Right renal pelvis (tissue), 4 donors: Measurements from ENCODE around the gene LGALS3BP. TPM values are rescaled to one million over a fixed set of nuclear protein-coding genes. Genes with fewer than 3 reads are reported as not detected.
"Not testable (repeated sequence)": the region's sequence is repeated elsewhere in the genome, so short reads cannot be mapped to it uniquely, and the experiment has no call there.

ENCODE experiments used
- DNase-seq, 4 donors: peaks; one replicate each; pipeline ENCODE4 v3.0.0-alpha.2; 2013; ENCODE audit warnings: low read depth in 4 of 4, low spot score in 3 of 4, missing footprints in 1 of 4
- polyA plus RNA-seq, 4 donors: library from polyadenylated mRNA; unstranded; fragments of 120-200 nt; gene quantifications; one replicate each; pipeline ENCODE4 v1.2.1, GENCODE V29; 2013; ENCODE audit not compliant: insufficient read length in 4 of 4

LGALS3BP gene, protein sequence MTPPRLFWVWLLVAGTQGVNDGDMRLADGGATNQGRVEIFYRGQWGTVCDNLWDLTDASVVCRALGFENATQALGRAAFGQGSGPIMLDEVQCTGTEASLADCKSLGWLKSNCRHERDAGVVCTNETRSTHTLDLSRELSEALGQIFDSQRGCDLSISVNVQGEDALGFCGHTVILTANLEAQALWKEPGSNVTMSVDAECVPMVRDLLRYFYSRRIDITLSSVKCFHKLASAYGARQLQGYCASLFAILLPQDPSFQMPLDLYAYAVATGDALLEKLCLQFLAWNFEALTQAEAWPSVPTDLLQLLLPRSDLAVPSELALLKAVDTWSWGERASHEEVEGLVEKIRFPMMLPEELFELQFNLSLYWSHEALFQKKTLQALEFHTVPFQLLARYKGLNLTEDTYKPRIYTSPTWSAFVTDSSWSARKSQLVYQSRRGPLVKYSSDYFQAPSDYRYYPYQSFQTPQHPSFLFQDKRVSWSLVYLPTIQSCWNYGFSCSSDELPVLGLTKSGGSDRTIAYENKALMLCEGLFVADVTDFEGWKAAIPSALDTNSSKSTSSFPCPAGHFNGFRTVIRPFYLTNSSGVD
- 100 to 1,000 TPM; 114 to 156 (median 136) TPM for polyA plus RNA-seq

DNA sequence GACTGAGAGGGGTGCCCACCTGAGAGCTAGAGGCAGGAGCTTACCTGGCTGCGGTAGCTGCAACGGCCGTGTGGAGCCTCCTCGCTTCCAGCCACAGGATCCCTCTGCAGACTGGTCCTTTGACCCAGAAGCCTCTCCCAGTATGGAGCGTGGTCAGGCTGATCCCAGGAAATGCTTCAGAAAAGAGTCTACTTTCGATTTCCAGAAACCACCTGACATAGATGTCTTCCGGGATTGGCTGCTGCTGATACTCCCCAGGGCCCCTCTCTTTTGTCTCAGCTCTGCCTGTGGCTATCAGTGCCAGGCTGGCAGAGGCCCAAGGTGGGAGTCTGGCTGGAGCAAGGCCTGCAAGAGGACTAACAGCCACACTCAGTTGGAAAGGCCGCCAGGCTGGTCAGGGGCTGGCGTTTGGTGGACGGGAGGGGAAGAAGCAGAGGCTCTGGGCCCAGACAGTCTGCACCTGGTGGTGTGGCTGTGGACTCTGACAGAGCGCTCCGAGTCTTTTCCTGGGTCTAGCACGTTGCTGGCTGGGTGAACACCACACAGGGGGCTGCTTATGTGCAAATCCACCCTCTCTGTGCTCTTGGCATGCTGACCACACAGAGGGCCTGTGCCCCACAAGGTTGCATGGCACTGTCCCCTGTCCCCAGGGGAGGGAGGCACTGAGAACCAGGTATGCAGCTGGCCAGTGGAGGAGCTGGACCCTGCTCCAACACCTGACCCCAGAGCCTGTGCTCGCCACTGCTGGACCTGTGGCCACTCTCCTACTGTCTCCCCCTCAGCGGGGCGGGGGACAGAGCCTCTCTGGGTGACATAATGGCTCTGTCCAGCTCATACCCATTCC is at the start of gene LGALS3BP:
LGALS3BP (minus strand) TSS at position 144 of the 844 bp plus-strand sequence. CDS start 2,732 bp downstream, outside the sequence.
- no peak for DNase-seq

DNA sequence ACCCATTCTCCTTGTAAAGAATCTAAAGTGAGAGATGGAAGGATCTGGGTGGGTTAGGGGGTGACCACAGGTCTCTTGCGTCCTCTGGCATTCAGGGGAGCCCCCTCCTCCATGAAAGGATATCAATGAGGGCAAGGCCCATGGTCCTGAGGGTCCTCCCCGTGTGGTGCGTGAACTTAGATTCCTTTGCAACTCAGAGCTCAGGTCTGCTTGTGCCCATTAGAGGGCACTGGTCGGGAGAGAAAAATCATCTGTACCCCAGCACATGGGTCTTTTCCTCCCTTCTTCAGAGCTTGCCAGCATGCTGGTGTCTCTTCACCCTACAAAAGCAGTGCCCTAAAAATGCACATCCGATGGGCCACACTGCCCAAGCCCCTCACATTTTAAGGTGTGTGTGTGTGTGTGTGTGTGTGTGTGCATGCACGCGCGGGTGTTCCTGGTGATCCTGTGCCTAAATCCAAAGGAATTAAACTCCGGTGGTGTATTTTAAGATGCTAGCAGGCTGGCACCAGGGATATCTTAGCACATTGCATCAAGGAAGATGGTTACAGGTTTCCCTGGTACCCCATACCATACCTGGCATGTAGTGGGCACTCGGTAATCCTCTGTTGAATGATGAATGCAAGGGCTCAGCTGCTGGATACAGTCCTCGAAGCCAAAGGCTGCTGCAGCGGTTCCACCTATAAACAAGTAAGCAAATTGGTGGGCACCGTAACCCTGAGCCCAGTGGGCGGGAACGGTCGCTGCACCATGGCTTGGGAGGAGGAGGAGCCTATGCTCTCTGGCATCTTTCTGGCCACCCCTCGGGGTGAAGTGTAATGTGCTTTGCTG is 49.0 kb upstream of the LGALS3BP start:
- DNase-seq = no peak

DNA sequence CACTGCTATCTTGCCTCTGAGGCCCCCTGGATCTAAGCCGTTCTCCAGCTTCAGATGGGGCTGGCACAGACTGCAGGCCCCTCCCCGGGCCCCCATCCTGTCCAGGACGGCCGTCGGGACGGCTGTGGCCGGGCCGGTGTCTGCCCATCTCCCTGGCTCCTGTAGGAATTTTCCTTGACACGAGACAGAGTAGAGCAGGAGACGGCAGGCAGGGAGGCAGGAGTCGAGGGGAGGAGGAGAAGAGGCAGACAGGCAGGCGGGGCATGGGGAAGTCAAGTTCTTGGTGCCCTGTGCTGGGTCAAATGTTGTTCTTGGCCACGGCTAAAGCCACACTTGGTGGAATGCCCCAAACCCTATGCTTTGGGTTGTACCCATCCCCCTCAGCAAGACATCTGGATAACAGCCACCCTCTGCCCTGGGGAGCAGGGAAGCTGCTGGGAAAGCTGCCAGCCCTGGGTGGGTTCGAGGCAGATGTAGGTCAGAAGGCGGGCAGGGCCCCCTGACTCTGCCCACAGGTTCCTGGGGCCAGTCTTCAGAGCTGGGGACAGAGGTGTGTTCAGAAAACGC is 48.3 kb upstream of the LGALS3BP start:
- no peak for DNase-seq

DNA sequence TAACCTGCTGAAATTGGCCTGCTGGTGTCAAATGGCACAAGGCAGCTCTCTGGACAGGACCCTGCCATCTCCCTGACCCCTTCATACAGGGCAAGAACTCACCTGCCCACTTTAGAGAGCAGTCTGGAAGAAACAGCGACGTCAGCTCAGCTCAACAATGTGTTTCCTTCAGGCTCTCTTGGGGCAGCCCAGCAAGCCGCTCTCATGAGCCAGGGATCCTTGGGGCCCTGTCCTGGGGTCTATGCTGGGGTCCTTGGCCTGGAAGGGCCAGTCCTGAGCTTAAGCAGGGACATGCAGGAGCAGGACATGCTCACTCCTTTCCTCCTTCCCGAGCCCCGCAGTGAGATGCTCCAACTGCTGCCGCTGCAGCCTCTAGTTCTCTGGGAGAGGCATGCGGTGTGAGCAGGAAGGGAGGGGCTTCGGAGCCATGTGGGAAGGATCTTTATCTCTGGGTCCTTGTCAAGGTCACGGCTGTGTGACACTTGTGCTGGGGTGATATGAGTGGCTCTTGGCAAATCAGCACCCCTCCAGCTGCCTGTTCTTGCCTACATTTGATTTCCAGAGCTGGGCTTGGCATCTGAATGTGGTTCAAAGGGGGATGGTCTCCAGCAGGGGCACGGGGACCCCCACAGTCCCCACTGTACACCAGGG is 47.7 kb upstream of the LGALS3BP start:
- DNase-seq = no peak

DNA sequence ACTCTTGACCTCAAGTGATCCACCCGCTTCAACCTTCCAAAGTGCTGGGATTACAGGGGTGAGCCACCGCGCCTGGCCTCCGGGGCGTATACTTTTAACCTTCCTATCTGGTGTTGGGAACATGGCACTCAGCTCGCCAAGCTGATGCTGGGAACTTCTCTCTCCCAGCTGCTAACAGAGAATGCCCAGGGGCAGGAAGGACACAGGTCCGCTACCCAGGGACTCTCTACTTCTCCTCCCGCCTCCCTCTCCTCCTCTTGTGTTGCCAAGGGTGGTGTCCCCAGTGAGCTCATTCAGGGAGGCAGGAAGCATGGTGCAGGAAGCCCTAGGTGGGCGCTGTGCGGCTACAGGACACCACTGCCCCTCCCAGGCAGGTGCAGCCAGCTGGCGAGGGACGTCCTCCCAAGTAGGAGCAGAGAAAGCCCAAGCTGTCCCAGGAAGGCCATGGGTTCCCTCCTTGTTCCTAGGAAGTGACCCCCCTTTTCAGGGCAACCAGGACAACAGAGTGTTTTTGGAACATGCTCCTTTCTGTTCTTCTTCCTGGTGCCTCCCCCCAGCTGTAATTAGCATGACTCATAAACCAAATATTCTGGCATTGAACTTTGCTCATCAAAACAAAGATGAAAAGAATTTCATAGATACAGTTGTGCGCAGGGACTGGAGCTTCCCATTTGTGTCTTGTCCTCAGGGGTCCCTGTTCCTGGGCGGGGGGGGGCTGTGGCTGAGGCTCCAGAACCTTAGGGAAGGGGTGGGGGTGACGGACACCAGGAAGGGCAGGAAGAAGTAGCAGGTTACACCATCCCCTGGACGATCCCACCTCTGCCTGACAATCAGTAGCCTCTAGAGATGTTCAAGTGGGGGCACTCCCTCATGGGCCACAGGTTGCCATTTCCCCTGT is 46.9 kb upstream of the LGALS3BP start:
- DNase-seq = no peak

DNA sequence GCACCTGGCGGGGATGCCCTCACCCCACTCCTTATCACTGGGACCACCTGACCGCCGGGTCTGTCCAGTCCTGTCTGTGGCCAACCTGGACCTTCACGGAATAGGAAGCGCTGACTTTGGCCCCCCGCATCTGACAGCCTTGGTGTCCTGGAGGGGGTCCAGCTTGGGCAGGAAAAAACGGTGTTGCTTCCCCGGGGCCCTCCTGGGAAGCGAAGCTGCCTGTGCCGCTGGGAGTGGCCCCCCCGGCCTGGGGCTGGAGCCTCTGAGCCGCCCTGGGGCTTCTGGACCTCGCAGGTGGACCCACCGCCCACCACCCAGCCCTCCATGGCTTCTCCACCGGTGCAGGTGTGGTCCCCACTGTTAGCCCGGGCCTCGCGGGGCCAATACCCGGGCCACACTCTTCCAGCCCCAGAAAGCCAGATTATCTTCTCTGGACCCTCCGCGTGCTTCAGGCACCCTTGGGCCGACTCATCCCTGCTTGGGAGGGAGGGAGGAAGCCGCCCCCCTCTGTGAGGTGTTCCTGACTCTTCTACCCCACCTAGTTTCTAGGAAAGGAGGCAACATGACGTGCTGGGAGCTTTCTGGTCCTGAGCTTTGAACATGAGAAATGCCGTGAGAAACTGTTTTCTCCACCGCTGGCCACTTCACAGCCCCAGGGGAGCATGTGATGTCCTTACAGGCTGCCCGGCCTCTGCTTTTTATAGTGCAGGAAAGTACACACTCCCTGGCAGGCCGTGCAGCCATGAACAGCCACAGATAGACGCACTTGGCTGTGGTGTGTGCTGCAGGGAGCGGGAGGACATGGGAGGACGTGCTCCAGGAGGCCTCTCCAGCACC is 45.4 kb upstream of the LGALS3BP start:
- no peak for DNase-seq

DNA sequence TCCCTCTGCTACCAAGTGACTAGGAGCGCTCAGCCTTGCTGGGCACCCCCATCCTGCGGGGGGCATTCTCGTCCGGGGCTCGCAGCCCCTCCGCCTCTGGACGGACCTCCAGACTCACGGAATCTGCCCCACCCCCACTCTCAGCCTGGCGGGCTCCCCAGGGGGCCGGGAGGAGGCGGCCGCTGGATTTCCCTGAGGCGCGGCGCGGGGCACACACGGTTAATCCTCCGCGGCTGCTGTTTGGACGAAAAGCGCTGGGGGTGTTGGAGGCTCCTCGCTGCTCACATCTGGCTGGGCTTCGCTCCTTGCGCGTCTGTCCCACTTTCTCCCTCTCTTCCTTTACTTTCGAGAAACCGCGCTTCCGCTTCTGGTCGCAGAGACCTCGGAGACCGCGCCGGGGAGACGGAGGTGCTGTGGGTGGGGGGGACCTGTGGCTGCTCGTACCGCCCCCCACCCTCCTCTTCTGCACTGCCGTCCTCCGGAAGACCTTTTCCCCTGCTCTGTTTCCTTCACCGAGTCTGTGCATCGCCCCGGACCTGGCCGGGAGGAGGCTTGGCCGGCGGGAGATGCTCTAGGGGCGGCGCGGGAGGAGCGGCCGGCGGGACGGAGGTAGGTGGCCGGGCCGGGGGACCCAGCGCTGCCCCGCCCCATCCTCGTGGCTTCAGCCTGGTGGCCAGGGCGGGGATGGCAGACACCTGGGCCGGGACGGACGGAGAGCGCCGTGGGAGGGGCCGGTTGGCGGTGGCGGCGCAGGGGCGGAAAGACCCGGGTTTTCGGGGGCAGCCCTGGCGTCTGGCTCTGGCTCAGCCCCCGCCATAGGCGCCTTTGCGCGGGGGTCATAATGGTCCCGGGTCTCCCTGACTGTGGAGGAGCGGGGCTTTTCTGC is 44.4 kb upstream of the LGALS3BP start, which contains the start of gene C1QTNF1:
C1QTNF1 (plus strand) TSS at position 284 of the 886 bp plus-strand sequence. CDS start 19,800 bp downstream, outside the sequence.
- no peak for DNase-seq

DNA sequence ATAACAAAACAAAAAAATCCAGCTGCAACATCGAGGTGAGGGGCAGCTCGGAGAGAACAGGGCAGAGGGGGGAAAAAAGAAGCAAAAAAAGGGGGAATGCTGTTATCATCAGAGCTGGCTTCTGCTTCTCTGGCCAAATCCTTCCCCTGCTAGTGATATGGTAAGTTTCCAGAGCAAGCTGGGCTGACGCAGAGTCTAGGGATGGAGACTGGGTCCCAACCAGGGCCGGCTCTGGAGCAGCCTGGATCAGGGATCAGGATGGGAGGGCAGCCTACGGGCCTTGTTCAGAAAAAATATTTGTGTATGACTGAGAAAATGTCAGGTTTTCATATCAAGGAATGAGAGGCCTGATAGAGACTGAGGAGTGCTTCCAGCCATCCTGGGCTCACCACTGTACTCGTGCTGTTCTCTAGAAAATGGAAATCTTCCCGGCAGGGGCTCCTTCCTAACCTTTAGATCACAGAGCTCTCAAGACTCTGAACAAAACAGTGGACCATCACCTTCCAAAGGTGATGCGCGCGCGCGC is 43.5 kb upstream of the LGALS3BP start:
- DNase-seq = no peak

DNA sequence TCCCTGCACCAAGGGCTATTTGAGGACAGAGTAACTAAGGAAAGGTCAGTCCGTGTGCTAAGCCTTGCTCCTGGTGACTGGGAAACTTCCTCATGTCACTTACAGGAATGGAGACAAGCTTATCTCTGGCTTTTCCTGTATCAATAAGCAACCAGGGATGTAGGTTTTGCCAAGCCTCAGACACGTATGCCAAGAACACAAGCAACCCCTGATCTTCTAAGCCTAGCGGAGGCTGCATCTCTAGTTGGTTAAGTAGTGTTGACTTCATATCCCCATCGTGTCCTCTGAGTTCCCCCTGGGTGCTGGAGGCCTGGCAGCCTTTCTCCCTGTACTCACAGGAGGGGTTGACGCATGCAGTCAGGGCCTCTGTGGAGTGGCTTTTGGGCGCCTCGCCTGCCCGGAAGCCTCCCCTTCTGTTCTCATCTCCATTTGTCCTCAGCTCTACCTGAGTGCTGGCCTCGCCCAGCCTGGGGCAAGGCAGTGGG is 42.8 kb upstream of the LGALS3BP start:
- DNase-seq = no peak

DNA sequence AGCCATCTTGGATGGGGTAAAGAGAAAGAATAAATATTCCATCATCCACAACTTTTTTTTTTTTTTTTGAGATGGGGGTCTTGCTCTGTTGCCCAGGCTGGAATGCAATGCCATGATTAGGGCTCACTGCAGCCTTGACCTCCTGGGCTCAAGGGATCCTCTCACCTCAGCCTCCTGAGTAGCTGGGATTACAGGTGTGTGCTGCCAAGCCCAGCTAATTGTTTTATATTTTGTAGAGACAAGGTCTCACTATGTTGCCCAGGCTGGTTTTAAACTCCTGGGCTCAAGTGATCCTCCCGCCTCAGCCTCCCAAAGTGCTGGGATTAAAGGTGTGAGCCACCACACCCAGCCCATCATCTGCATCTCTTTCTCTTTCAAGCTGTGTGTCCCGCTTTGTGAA is 42.2 kb upstream of the LGALS3BP start:
- not testable (repeated sequence) for DNase-seq

DNA sequence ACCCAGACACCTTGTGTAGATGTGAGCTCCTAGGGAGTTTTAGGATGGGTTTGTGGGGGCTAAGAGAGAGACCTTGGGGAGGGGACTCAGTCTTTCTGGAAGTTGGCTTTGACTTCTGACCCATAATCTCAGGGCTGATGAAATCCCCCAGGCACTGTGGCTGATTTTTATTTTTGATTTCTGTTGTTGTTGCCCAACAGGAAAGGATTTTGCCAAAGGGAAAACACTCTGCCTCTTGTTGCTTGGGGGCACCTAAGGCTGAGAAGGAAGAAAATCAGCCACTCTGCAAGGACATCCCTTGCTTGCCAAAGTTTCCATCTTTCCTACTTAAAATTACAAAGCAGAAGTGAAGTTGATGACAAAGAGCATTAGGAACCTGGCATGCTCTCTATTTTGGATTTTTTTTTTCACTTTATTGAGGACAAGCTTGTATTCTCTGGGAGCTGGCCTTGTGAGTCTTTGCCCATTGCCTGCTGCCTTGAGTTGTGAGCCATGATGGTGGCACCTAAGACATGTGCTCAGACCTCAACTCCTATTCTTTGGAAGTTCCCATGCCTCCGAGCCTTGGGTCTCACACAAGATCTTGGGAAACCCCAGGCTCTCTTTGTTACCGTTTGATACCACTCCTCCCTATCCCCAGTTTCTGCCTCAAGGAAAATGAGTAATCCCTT is 41.0 kb upstream of the LGALS3BP start:
- no peak for DNase-seq

DNA sequence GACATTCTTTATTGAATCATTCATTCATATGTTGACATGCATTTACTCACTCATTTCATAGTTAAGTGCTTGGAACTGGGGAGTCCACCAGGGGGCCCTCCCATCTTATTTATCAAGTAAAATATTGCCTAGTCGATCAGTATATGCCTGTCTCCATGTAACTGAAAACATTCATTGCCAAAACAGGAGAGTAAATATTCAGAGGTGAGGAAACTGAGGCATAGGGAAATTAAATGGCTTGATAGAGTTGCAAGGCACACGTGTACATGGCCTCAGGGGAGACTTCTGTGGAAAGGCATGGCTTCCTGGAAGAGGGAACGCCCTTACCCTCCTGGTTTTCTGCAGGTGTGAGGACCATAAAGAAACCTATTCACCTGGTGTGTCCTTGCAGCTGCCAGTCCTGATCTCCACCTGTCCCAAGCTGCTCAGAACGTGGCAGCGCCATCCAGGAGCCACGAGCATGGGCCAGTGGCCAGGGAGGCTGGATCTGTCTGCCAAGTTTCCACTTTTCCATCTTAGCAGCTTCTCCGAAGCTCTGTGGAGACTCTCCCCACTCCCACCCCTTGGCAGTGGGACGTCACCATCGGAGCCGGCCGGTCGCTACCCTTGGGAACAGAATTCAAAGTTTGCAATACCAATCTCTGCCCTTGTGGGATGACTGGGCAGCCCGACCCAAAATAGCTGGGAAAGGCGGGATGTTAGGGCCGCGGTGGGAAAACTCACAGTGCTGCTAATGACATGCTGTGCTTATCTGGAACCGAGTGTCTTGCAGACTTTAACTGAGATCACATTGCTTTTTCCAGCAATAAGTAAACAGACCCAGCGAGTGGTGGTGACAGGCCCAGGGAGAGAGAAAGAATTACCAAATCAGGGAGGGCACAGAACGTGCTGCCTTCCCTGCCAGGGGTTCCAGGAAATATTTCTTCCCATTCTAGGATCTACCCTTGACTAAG is 40.2 kb upstream of the LGALS3BP start:
- DNase-seq = no peak

DNA sequence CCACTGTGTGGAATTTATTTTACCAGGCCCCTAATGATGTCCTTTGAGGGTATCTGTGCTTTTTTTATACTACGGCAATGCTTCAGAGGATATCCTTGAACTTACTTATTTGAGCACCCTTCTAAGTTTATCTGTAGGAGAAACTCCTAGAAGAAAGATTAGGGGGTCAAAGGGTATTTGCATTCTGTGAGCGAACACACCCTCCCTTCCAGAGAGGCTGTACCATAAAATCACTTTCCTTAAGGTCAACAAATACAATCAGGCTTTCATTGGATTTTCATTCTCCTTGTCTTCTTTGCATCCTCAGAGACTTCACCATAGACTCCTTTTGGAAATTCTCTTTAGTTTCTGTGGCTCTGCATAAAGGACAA is 39.5 kb upstream of the LGALS3BP start:
- DNase-seq = no peak

DNA sequence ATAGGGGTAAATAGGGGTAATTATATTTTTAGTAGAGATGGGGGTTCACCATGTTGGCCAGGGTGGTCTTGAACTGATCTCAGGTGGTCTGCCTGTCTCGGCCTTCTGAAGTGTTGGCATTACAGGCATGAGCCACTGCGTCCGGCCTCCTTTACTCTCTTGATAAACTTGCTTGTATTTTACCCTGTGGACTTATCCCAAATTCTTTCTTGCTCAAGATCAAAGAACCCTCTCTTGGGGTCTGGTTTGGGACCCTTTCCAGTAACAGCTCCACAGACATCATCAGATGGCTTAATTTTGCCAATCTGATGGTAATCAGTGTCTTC is 38.6 kb upstream of the LGALS3BP start:
- DNase-seq = no peak
